ENCODE measurements around the gene NAALADL2.

NAALADL2 gene

GRCh38 chr3:174822320-174822719 is 36.8 kb upstream of the NAALADL2 start:
- TF ChIP-seq CTCF (IDR thresholded peaks at IDR 0.05; ENCODE audit: low read depth, low read length, missing control alignments): no peak
- in situ Hi-C loops (cut with HindIII; ENCODE audit: low sequenced_read_pairs): no loop called here
- H3K4me3 ChIP-seq (ENCODE audit: low read depth, low read length): no peak overlapping the region
- DNase-seq (ENCODE audit: low read depth): no peak

GRCh38 chr3:174826069-174826468 is 33.1 kb upstream of the NAALADL2 start:
- no peak for TF ChIP-seq CTCF (IDR thresholded peaks at IDR 0.05; ENCODE audit: low read depth, low read length, missing control alignments)
- no peak overlapping the region for H3K4me3 ChIP-seq (ENCODE audit: low read depth, low read length)
- in situ Hi-C loops (cut with HindIII; ENCODE audit: low sequenced_read_pairs): no loop called here
- no peak for DNase-seq (ENCODE audit: low read depth)

- DNase-seq (ENCODE audit: low read depth): no peak
- no peak for TF ChIP-seq CTCF (IDR thresholded peaks at IDR 0.05; ENCODE audit: low read depth, low read length, missing control alignments)
- in situ Hi-C loops (cut with HindIII; ENCODE audit: low sequenced_read_pairs): no loop called here
- H3K4me3 ChIP-seq (ENCODE audit: low read depth, low read length): no peak overlapping the region
Measured at GRCh38 chr3:174844746-174845145, 14.4 kb upstream of the NAALADL2 start.

GRCh38 chr3:174846055-174846454 is 13.1 kb upstream of the NAALADL2 start:
- no peak for TF ChIP-seq CTCF (IDR thresholded peaks at IDR 0.05; ENCODE audit: low read depth, low read length, missing control alignments)
- no peak for DNase-seq (ENCODE audit: low read depth)
- H3K4me3 ChIP-seq (ENCODE audit: low read depth, low read length): no peak overlapping the region
- in situ Hi-C loops (cut with HindIII; ENCODE audit: low sequenced_read_pairs): no loop called here

GRCh38 chr3:174854987-174855386 is 4.1 kb upstream of the NAALADL2 start:
- no peak overlapping the region for H3K4me3 ChIP-seq (ENCODE audit: low read depth, low read length)
- no peak for DNase-seq (ENCODE audit: low read depth)
- in situ Hi-C loops (cut with HindIII; ENCODE audit: low sequenced_read_pairs): no loop called here
- TF ChIP-seq CTCF (IDR thresholded peaks at IDR 0.05; ENCODE audit: low read depth, low read length, missing control alignments): no peak

- no peak for DNase-seq (ENCODE audit: low read depth)
- no peak overlapping the region for H3K4me3 ChIP-seq (ENCODE audit: low read depth, low read length)
Measured at GRCh38 chr3:174857301-174857700, 1.8 kb upstream of the NAALADL2 start.

More at GRCh38 chr3:174857301-174857700, 1.8 kb upstream of the NAALADL2 start:
- TF ChIP-seq CTCF (IDR thresholded peaks at IDR 0.05; ENCODE audit: low read depth, low read length, missing control alignments): no peak
- in situ Hi-C loops (cut with HindIII; ENCODE audit: low sequenced_read_pairs): no loop called here

All from astrocyte of the cerebellum (primary cell).